Nucleus accumbens (tissue), 56 donors: ENCODE measurements around the gene TSPAN5.

Experiments used
- DNase-seq, 56 donors: peaks; one replicate each; lab custom pipeline; 2025; lab: John Stamatoyannopoulos, UW

Gene TSPAN5

DNA sequence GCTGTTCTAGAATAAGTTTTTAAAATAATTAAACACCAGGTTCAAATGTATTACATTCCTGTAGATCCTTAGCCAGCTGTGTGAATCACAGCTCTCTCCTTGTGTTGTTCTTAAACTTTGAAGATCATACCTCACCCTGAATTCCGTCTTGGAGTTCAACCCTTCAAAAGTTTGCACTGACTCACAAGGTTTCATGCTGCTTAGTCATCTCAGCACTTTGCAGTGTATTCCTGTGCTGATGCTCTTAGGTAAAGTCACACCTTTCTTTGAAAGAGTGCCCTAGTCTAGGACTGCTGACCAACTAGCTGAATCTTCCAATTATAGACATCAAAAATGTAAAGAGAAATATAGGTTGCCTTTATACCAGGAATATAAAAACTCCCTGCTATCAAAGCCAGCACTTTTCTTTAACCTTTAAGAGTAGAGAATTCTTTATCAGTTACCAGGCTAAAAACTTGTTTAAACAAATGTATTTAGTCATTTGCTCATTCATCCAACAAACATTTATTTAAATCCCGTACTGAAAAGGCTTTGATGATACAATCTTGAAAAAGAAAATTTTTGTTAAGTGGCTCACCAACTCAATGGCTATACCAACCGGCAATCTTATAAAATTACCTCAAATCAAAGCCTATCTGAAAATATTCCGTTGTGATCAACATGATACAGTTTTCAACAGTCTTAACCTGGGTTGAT, 227.6 kb downstream of the TSPAN5 start:
- peak in 10 of 56 donors; percentile 4 to 51 (median 16) for DNase-seq

DNA sequence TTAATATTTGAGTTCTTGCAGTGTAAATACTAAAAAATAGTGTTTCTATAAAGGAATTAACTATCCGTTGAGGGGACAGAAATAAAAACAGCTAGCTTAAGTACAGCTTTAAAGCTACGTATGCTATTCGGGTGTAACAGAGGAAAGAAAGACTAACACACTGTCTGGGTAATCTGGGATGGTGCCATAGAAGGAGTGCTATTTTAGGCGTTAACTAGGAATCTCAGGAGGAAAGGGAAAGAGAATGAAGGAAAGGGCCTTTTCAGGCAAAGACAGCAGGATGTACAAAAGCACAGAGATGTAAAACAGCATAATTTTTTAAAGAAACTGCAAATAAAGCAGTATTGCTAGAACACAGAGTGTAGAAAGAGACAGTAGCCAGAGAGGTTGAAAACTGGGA, 235.4 kb downstream of the TSPAN5 start:
- no peak for DNase-seq

DNA sequence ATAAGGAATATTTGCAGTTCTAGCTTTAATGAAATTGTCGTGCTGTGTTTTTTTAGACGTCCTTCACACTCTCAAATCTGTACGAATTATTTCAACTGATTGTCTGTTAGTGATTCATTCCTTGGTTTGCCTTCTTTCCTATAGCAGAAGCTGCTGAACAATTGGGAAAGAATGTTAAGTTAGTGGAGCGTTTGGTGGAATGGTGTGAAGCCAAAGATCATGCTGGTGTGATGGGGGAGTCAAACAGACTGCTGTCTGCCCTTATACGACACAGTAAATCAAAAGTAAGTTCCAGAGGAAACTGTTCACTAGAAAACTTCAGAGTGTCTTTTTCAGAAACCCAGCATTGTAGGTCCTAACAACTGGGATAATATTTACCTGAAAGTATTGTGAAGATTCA, 237.3 kb downstream of the TSPAN5 start:
- no peak for DNase-seq
